Natural killer cell (primary cell): Measurements from ENCODE around the gene UBE2D2. TPM values are rescaled to one million over a fixed set of nuclear protein-coding genes. Genes with fewer than 3 reads are reported as not detected.
"Not testable (repeated sequence)": the region's sequence is repeated elsewhere in the genome, so short reads cannot be mapped to it uniquely, and the experiment has no call there.

Experiments
- ATAC-seq, 3 donors: fragments of 150-1000 bp in 2 of 3; fragments of 200-7000 bp in 1 of 3; cut with Tn5 transposase; 1 replicate in 1 of 3; 2 replicates in 2 of 3; pipeline ENCODE4 v1.10.0; 2021; ENCODE audit warnings: mild to moderate bottlenecking in 2 of 3, moderate library complexity in 2 of 3
- DNase-seq, 2 donors: peaks; one replicate each; pipeline versions ENCODE4 v3.0.0 to v3.0.0-alpha.2; 2013 to 2021; ENCODE audit warnings: mixed read lengths in 1 of 2
- H3K27ac ChIP-seq: one replicate; pipeline ENCODE4 v1.5.1; 2013; ENCODE audit warnings: mild to moderate bottlenecking, low read length
- H3K27me3 ChIP-seq: one replicate; pipeline ENCODE4 v1.6.1; 2013; ENCODE audit warnings: low read length; ENCODE audit not compliant: control insufficient read depth, insufficient read depth
- H3K36me3 ChIP-seq: one replicate; pipeline ENCODE4 v1.6.1; 2013; ENCODE audit warnings: low read length; ENCODE audit not compliant: control insufficient read depth, insufficient read depth
- H3K4me1 ChIP-seq: one replicate; pipeline ENCODE4 v1.6.1; 2013; ENCODE audit warnings: low read length; ENCODE audit not compliant: control insufficient read depth, insufficient read depth
- H3K4me3 ChIP-seq: one replicate; pipeline ENCODE4 v1.5.1; 2013; ENCODE audit warnings: low read length
- H3K9me3 ChIP-seq: one replicate; pipeline ENCODE4 v1.6.1; 2013; ENCODE audit warnings: low read length; ENCODE audit not compliant: control insufficient read depth, insufficient read depth
- H3K27ac Mint-ChIP-seq, 2 donors: one replicate each; pipeline ENCODE4 v1.8.0; 2022; ENCODE audit warnings: mild to moderate bottlenecking in 2 of 2, mixed read lengths in 2 of 2, moderate library complexity in 1 of 2
- H3K27me3 Mint-ChIP-seq, 2 donors: one replicate each; pipeline ENCODE4 v1.8.0; 2022; ENCODE audit warnings: low read depth in 2 of 2, mixed read lengths in 2 of 2
- H3K36me3 Mint-ChIP-seq: one replicate; pipeline ENCODE4 v1.8.0; 2022; ENCODE audit warnings: mixed read lengths
- H3K4me1 Mint-ChIP-seq, 2 donors: one replicate each; pipeline ENCODE4 v1.8.0; 2022; ENCODE audit warnings: mixed read lengths in 2 of 2
- H3K4me3 Mint-ChIP-seq: one replicate; pipeline ENCODE4 v1.8.0; 2022; ENCODE audit warnings: mild to moderate bottlenecking, moderate library complexity, mixed read lengths
- H3K9me3 Mint-ChIP-seq, 2 donors: one replicate each; pipeline ENCODE4 v1.8.0; 2022; ENCODE audit warnings: mixed read lengths in 2 of 2
- CTCF ChIP-seq: fragments of 200-600 bp; IDR thresholded peaks from one replicate; pipeline ENCODE4 v1.8.0; 2022; ENCODE audit warnings: antibody characterized with exemption
- WGBS: methylation state at CpG from one replicate; pipeline ENCODE4 v1.1.7; 2013; ENCODE audit warnings: missing lambda C conversion rate; ENCODE audit not compliant: insufficient coverage; 5-methylcytosine and 5-hydroxymethylcytosine counted together
- intact Hi-C: fragments of 100-400 bp; cut with micrococcal nuclease; formaldehyde crosslinking; loops from one replicate; pipeline ENCODE4 v1.14.2; 2022
- total RNA-seq, 4 donors: library from RNA; stranded (reverse); fragments of 120-200 nt in 1 of 4; gene quantifications; one replicate each; pipeline versions ENCODE4 v1.2.3 to v1.2.4, GENCODE V29; 2013 to 2022

Gene UBE2D2
- total RNA-seq, 3 donors from 2014 or later (not counting 1 experiment from before 2014, with no cell fraction given): 127 to 139 (median 131) TPM

GRCh38 chr5:139588962-139589361 lies 27.8 kb downstream of the UBE2D2 start:
- H3K27me3 Mint-ChIP-seq: no peaks in the 10 kb centered on the region
- TF ChIP-seq CTCF: no peak
- no peaks in the 10 kb centered on the region for H3K9me3 Mint-ChIP-seq
- Histone ChIP-seq H3K36me3 (peaks cover 11% of the 10 kb centered on the region), H3K4me3 (no peak overlapping the region), H3K27ac (no peak overlapping the region), H3K9me3 (no peaks in the 10 kb centered on the region), H3K4me1 (peaks cover 7% of the 10 kb centered on the region), H3K27me3 (no peaks in the 10 kb centered on the region)
- no peaks in the 10 kb centered on the region for H3K36me3 Mint-ChIP-seq
- H3K4me3 Mint-ChIP-seq: no peak overlapping the region
- DNase-seq: no peak
- ATAC-seq: no peak
- peaks cover 45 to 48% of the 10 kb centered on the region in 2 donors for H3K4me1 Mint-ChIP-seq
- H3K27ac Mint-ChIP-seq: peak overlapping the region; percentile 46 to 66
- intact Hi-C loops: no loop called here
- 95% methylated on average over 6 of the region's 6 CpGs for WGBS

GRCh38 chr5:139592289-139592688 lies 31.1 kb downstream of the UBE2D2 start:
- Histone ChIP-seq H3K36me3 (peaks cover 3% of the 10 kb centered on the region), H3K4me3 (no peak overlapping the region), H3K4me1 (peaks cover 7% of the 10 kb centered on the region), H3K27me3 (no peaks in the 10 kb centered on the region), H3K27ac (no peak overlapping the region), H3K9me3 (no peaks in the 10 kb centered on the region)
- ATAC-seq (no peak), DNase-seq (no peak)
- Mint-ChIP-seq H3K27ac (peak overlapping the region; percentile 50 to 67), H3K27me3 (no peaks in the 10 kb centered on the region), H3K9me3 (no peaks in the 10 kb centered on the region), H3K4me1 (peaks cover 22 to 42% of the 10 kb centered on the region in 2 donors), H3K36me3 (no peaks in the 10 kb centered on the region), H3K4me3 (no peak overlapping the region)
- 88% methylated on average over 2 of the region's 3 CpGs for WGBS
- no peak for TF ChIP-seq CTCF
- intact Hi-C loops: no loop called here

GRCh38 chr5:139593076-139593475 lies 31.9 kb downstream of the UBE2D2 start:
- H3K36me3 Mint-ChIP-seq, H3K27me3 Mint-ChIP-seq, H3K27ac ChIP-seq, ATAC-seq, H3K36me3 ChIP-seq, intact Hi-C loops, H3K4me1 ChIP-seq, H3K4me3 ChIP-seq, H3K4me3 Mint-ChIP-seq, DNase-seq, H3K9me3 ChIP-seq, H3K9me3 Mint-ChIP-seq, H3K27me3 ChIP-seq: not testable (repeated sequence)
- H3K4me1 Mint-ChIP-seq: peaks cover 18 to 37% of the 10 kb centered on the region in 2 donors
- peak overlapping the region in 1 of 2 donors; percentile 50 for H3K27ac Mint-ChIP-seq
- WGBS: 93% methylated on average over 8 of the region's 8 CpGs

- H3K9me3 ChIP-seq: no peaks in the 10 kb centered on the region
- intact Hi-C loops: no loop called here
- Mint-ChIP-seq H3K36me3 (no peaks in the 10 kb centered on the region), H3K4me1 (peaks cover 15 to 36% of the 10 kb centered on the region in 2 donors), H3K9me3 (no peaks in the 10 kb centered on the region), H3K4me3 (no peak overlapping the region), H3K27me3 (no peaks in the 10 kb centered on the region), H3K27ac (peak overlapping the region in 1 of 2 donors; percentile 70)
- H3K4me3 ChIP-seq: no peak overlapping the region
- ATAC-seq: no peak
- no peaks in the 10 kb centered on the region for H3K27me3 ChIP-seq
- peaks cover 7% of the 10 kb centered on the region for H3K4me1 ChIP-seq
- no peak overlapping the region for H3K27ac ChIP-seq
- DNase-seq: no peak
- no peak for TF ChIP-seq CTCF
- WGBS: 82% methylated on average over 1 of the region's 3 CpGs
- H3K36me3 ChIP-seq: peaks cover 2% of the 10 kb centered on the region
These were observed 32.7 kb downstream of the UBE2D2 start for GRCh38 chr5:139593716-139594319.
